ENCODE data around the gene PWWP2B. TPM values are rescaled to one million over a fixed set of nuclear protein-coding genes. Genes with fewer than 3 reads are reported as not detected.
A peak's percentile ranks its signal among the peaks of the same experiment; 100 is the strongest.
"Not testable (repeated sequence)": the region's sequence is repeated elsewhere in the genome, so short reads cannot be mapped to it uniquely, and the experiment has no call there.

The PWWP2B gene
- total RNA-seq, 1 donor from 2014 or later = 23.0 TPM

GRCh38 chr10:132433671-132434340 lies 36.8 kb downstream of the PWWP2B start:
- intact Hi-C loops (cut with DNase I) = no loop called here
- ATAC-seq (ENCODE audit: poor library complexity) = no peak
- DNase-seq = no peak

- ATAC-seq (ENCODE audit: poor library complexity) (peak; percentile 45), DNase-seq (peak; percentile 83)
- intact Hi-C loops (cut with DNase I) = no loop called here
Observed at GRCh38 chr10:132434405-132435005, 37.5 kb downstream of the PWWP2B start.

GRCh38 chr10:132435320-132435719 lies 38.3 kb downstream of the PWWP2B start:
- ATAC-seq (ENCODE audit: poor library complexity); DNase-seq; intact Hi-C loops (cut with DNase I): not testable (repeated sequence)

GRCh38 chr10:132436096-132436495 lies 39.1 kb downstream of the PWWP2B start:
- intact Hi-C loops (cut with DNase I); DNase-seq; ATAC-seq (ENCODE audit: poor library complexity): not testable (repeated sequence)

GRCh38 chr10:132436861-132437410 lies 39.9 kb downstream of the PWWP2B start:
- ATAC-seq (ENCODE audit: poor library complexity) (no peak), DNase-seq (no peak)
- intact Hi-C loops (cut with DNase I) = no loop called here

- ATAC-seq (ENCODE audit: poor library complexity) (no peak), DNase-seq (no peak)
- intact Hi-C loops (cut with DNase I) = no loop called here
Observed at GRCh38 chr10:132437541-132437950, 40.5 kb downstream of the PWWP2B start.

- intact Hi-C loops (cut with DNase I) = no loop called here
- no peak for ATAC-seq (ENCODE audit: poor library complexity)
- DNase-seq = no peak
Observed at GRCh38 chr10:132438091-132439024, 41.4 kb downstream of the PWWP2B start.

GRCh38 chr10:132439025-132439388 lies 42.0 kb downstream of the PWWP2B start:
- DNase-seq = no peak
- no peak for ATAC-seq (ENCODE audit: poor library complexity)
- intact Hi-C loops (cut with DNase I) = no loop called here

- intact Hi-C loops (cut with DNase I) = no loop called here
- DNase-seq (no peak), ATAC-seq (ENCODE audit: poor library complexity) (no peak)
Observed at GRCh38 chr10:132439424-132440163, 42.6 kb downstream of the PWWP2B start.

GRCh38 chr10:132440791-132441565 lies 44.0 kb downstream of the PWWP2B start:
- intact Hi-C loops (cut with DNase I) = no loop called here
- DNase-seq = no peak
- ATAC-seq (ENCODE audit: poor library complexity) = no peak

- ATAC-seq (ENCODE audit: poor library complexity) (no peak), DNase-seq (no peak)
- intact Hi-C loops (cut with DNase I) = no loop called here
Observed at GRCh38 chr10:132441818-132442524, 45.0 kb downstream of the PWWP2B start.

- no peak for ATAC-seq (ENCODE audit: poor library complexity)
- no peak for DNase-seq
- intact Hi-C loops (cut with DNase I) = no loop called here
Observed at GRCh38 chr10:132442636-132443035, 45.6 kb downstream of the PWWP2B start.

GRCh38 chr10:132443605-132443982 lies 46.6 kb downstream of the PWWP2B start:
- no peak for ATAC-seq (ENCODE audit: poor library complexity)
- intact Hi-C loops (cut with DNase I) = no loop called here
- DNase-seq = no peak

GRCh38 chr10:132443983-132444876 lies 47.2 kb downstream of the PWWP2B start:
- DNase-seq (no peak), ATAC-seq (ENCODE audit: poor library complexity) (no peak)
- intact Hi-C loops (cut with DNase I) = no loop called here

- ATAC-seq (ENCODE audit: poor library complexity) (no peak), DNase-seq (no peak)
- intact Hi-C loops (cut with DNase I) = no loop called here
Observed at GRCh38 chr10:132444877-132445351, 47.9 kb downstream of the PWWP2B start.

GRCh38 chr10:132445516-132446194 lies 48.7 kb downstream of the PWWP2B start:
- intact Hi-C loops (cut with DNase I) = no loop called here
- no peak for ATAC-seq (ENCODE audit: poor library complexity)
- no peak for DNase-seq

All from Right ventricle myocardium superior (tissue), 1 donor.